ENCODE measurements around the gene GPD1L.
"Not testable (repeated sequence)": the region's sequence is repeated elsewhere in the genome, so short reads cannot be mapped to it uniquely, and the experiment has no call there.

The GPD1L gene

GRCh38 chr3:32113566-32113965, 7.1 kb downstream of the GPD1L start:
- no peak overlapping the region for H3K4me3 ChIP-seq (ENCODE audit: insufficient read depth, low read length, poor library complexity, severe bottlenecking)
- no peaks in the 10 kb centered on the region for H3K9me2 ChIP-seq (replicated peaks; ENCODE audit: insufficient read depth, low read length)
- H2AFZ ChIP-seq (ENCODE audit: low read depth, low read length, severe bottlenecking) = no peak overlapping the region
- H3K4me2 ChIP-seq (ENCODE audit: low read depth, low read length, poor library complexity, severe bottlenecking) = no peak overlapping the region
- no peak overlapping the region for H3K27ac ChIP-seq (ENCODE audit: low read depth, low read length)
- no peaks in the 10 kb centered on the region for H3K27me3 ChIP-seq (ENCODE audit: low read length)
- H3F3A ChIP-seq (ENCODE audit: insufficient read depth) = no peaks in the 10 kb centered on the region
- no peaks in the 10 kb centered on the region for H3K9me3 ChIP-seq (ENCODE audit: insufficient read depth, low read length)
- no peaks in the 10 kb centered on the region for H3K36me3 ChIP-seq (ENCODE audit: low read length)
- TF ChIP-seq EZH2phosphoT487 (conservative IDR thresholded peaks at IDR 0.05; ENCODE audit: low read length) = no peak
- no peak for TF ChIP-seq CTCF (IDR thresholded peaks at IDR 0.05; ENCODE audit: insufficient read depth, low read length, poor library complexity, severe bottlenecking)
- no peak overlapping the region for H3K9ac ChIP-seq (ENCODE audit: low read length)
- H4K20me1 ChIP-seq (ENCODE audit: low read depth, low read length) = 0 out of 2 replicates have a peak, but pooled peaks cover 6% of the 10 kb centered on the region
- peaks cover 35% of the 10 kb centered on the region for H3K79me2 ChIP-seq (ENCODE audit: insufficient read depth, low read length)

- no peak overlapping the region for H2AFZ ChIP-seq (ENCODE audit: low read depth, low read length, severe bottlenecking)
- no peaks in the 10 kb centered on the region for H3F3A ChIP-seq (ENCODE audit: insufficient read depth)
- H4K20me1 ChIP-seq (ENCODE audit: low read depth, low read length) = 0 out of 2 replicates have a peak, but pooled peaks cover 6% of the 10 kb centered on the region
- H3K9me3 ChIP-seq (ENCODE audit: insufficient read depth, low read length) = no peaks in the 10 kb centered on the region
- no peak overlapping the region for H3K27ac ChIP-seq (ENCODE audit: low read depth, low read length)
- no peak overlapping the region for H3K9ac ChIP-seq (ENCODE audit: low read length)
- no peak overlapping the region for H3K4me2 ChIP-seq (ENCODE audit: low read depth, low read length, poor library complexity, severe bottlenecking)
- H3K27me3 ChIP-seq (ENCODE audit: low read length) = no peaks in the 10 kb centered on the region
- TF ChIP-seq CTCF (IDR thresholded peaks at IDR 0.05; ENCODE audit: insufficient read depth, low read length, poor library complexity, severe bottlenecking) (no peak), EZH2phosphoT487 (conservative IDR thresholded peaks at IDR 0.05; ENCODE audit: low read length) (no peak)
- no peaks in the 10 kb centered on the region for H3K9me2 ChIP-seq (replicated peaks; ENCODE audit: insufficient read depth, low read length)
- H3K79me2 ChIP-seq (ENCODE audit: insufficient read depth, low read length) = peaks cover 35% of the 10 kb centered on the region
- H3K4me3 ChIP-seq (ENCODE audit: insufficient read depth, low read length, poor library complexity, severe bottlenecking) = no peak overlapping the region
- H3K36me3 ChIP-seq (ENCODE audit: low read length) = no peaks in the 10 kb centered on the region
These were observed 7.6 kb downstream of the GPD1L start for GRCh38 chr3:32113981-32114545.

- not testable (repeated sequence) for H3F3A ChIP-seq (ENCODE audit: insufficient read depth); H4K20me1 ChIP-seq (ENCODE audit: low read depth, low read length); H3K36me3 ChIP-seq (ENCODE audit: low read length); H3K4me3 ChIP-seq (ENCODE audit: insufficient read depth, low read length, poor library complexity, severe bottlenecking); H3K9me3 ChIP-seq (ENCODE audit: insufficient read depth, low read length); H3K4me2 ChIP-seq (ENCODE audit: low read depth, low read length, poor library complexity, severe bottlenecking); H3K9me2 ChIP-seq (replicated peaks; ENCODE audit: insufficient read depth, low read length); H2AFZ ChIP-seq (ENCODE audit: low read depth, low read length, severe bottlenecking); H3K27ac ChIP-seq (ENCODE audit: low read depth, low read length); H3K9ac ChIP-seq (ENCODE audit: low read length); H3K27me3 ChIP-seq (ENCODE audit: low read length)
- H3K79me2 ChIP-seq (ENCODE audit: insufficient read depth, low read length) = peaks cover 39% of the 10 kb centered on the region
These were observed 8.3 kb downstream of the GPD1L start for GRCh38 chr3:32114546-32115386.

GRCh38 chr3:32117320-32117719, 10.9 kb downstream of the GPD1L start:
- Histone ChIP-seq H4K20me1 (ENCODE audit: low read depth, low read length) (peaks cover 3% of the 10 kb centered on the region; the same call in 1 of the 2 replicates), H2AFZ (ENCODE audit: low read depth, low read length, severe bottlenecking) (no peak overlapping the region), H3K36me3 (ENCODE audit: low read length) (no peaks in the 10 kb centered on the region), H3K27ac (ENCODE audit: low read depth, low read length) (no peak overlapping the region), H3K27me3 (ENCODE audit: low read length) (no peaks in the 10 kb centered on the region), H3K9me2 (replicated peaks; ENCODE audit: insufficient read depth, low read length) (no peaks in the 10 kb centered on the region), H3K9me3 (ENCODE audit: insufficient read depth, low read length) (no peaks in the 10 kb centered on the region), H3K79me2 (ENCODE audit: insufficient read depth, low read length) (peaks cover 26% of the 10 kb centered on the region; the same call in 1 of the 2 replicates), H3K9ac (ENCODE audit: low read length) (no peak overlapping the region), H3F3A (ENCODE audit: insufficient read depth) (no peaks in the 10 kb centered on the region), H3K4me2 (ENCODE audit: low read depth, low read length, poor library complexity, severe bottlenecking) (no peak overlapping the region), H3K4me3 (ENCODE audit: insufficient read depth, low read length, poor library complexity, severe bottlenecking) (no peak overlapping the region)
- TF ChIP-seq CTCF (IDR thresholded peaks at IDR 0.05; ENCODE audit: insufficient read depth, low read length, poor library complexity, severe bottlenecking) (no peak), EZH2phosphoT487 (conservative IDR thresholded peaks at IDR 0.05; ENCODE audit: low read length) (no peak)
